ENCODE results near the gene ZC3HAV1. TPM values are rescaled to one million over a fixed set of nuclear protein-coding genes. Genes with fewer than 3 reads are reported as not detected.
A peak's percentile ranks its signal among the peaks of the same experiment; 100 is the strongest.

The ZC3HAV1 gene
- total and polyA plus RNA-seq, 9 of the 15 experiments (the other 6 are each of a cell fraction or from before 2014, with no cell fraction given), result 11.9 to 40.5 (median 23.9) TPM

- TF ChIP-seq MYNN (IDR thresholded peaks at IDR 0.05) (no peak), MYNN (CRISPR knock-in tag; IDR thresholded peaks at IDR 0.05) (no peak), TAF7 (tag; IDR thresholded peaks at IDR 0.05) (no peak)
Observed at GRCh38 chr7:139041378-139042085, 68.0 kb downstream of the ZC3HAV1 start (continued).

- WGBS (ENCODE audit: insufficient coverage, low coverage, missing lambda C conversion rate), result 0% methylated on average over 2 of the region's 2 CpGs
- FAIRE-seq (no peak), ATAC-seq (peak; percentile 37), DNase-seq (ENCODE audit: extremely low read depth in 1 of 4, low spot score in 3 of 4) (peak in 1 of 4 experiments; percentile 18)
- intact Hi-C loops (cut with micrococcal nuclease) (no loop called here), in situ Hi-C loops (cut with MboI) (no loop called here)
- no peak overlapping the region for H2AFZ ChIP-seq (ENCODE audit: low read depth, low read length)
- no peaks in the 10 kb centered on the region for H3K79me2 ChIP-seq (ENCODE audit: control insufficient read depth, insufficient read depth, low read length)
- H3K9me1 ChIP-seq (ENCODE audit: control insufficient read depth, insufficient read depth, low read length), result no peaks in the 10 kb centered on the region
- H3K36me3 ChIP-seq (ENCODE audit: control insufficient read depth, insufficient read depth, low read length), result peaks cover 3% of the 10 kb centered on the region; the same call in 1 of the 3 replicates
- H3K9ac ChIP-seq (ENCODE audit: insufficient read depth in 1 of 2, low read depth in 2 of 2, low read length in 2 of 2), result no peak overlapping the region
- H3K27me3 ChIP-seq (ENCODE audit: control insufficient read depth in 2 of 2, insufficient read depth in 2 of 2, low read length in 2 of 2), result 0 out of 5 replicates have a peak, but pooled peaks cover 0 to 3% of the 10 kb centered on the region in 2 experiments
- H4K20me1 ChIP-seq (replicated peaks; ENCODE audit: control insufficient read depth, insufficient read depth, low read length), result no peaks in the 10 kb centered on the region
- no TSS peak for BruUV-seq (replicated peaks)
- ChIA-PET POLR2A (interaction anchor here (1.1 to 1.4 kb wide), 3 partner anchors 8 to 21 kb away, joined by 3 to 5 read pairs (median 3); no protein-coding TSS in a partner anchor), CTCF (ENCODE audit: low intra/inter-chr PET ratio) (no interaction called here)
- no peaks in the 10 kb centered on the region for H3K9me3 ChIP-seq (replicated peaks; ENCODE audit: control insufficient read depth, insufficient read depth, low read depth, low read length)
- no peak overlapping the region for H3K27ac ChIP-seq (ENCODE audit: extremely low read depth, low read depth, low read length)
- no peak overlapping the region for H3K4me2 ChIP-seq (ENCODE audit: insufficient read depth, low read length)
- peaks cover 13 to 16% of the 10 kb centered on the region in 2 experiments; a peak in 4 of 5 replicates for H3K4me1 ChIP-seq (replicated peaks in 1 of 2; ENCODE audit: control insufficient read depth in 2 of 2, insufficient read depth in 2 of 2, low read length in 2 of 2)
- H3K4me3 ChIP-seq, result no peak overlapping the region
- TF ChIP-seq IFI16 (CRISPR knock-in tag; IDR thresholded peaks at IDR 0.05) (no peak), JUND (IDR thresholded peaks at IDR 0.05; ENCODE audit: borderline replicate concordance, low read depth, low read length) (peak; percentile 15; the same call in 1 of the 2 replicates), JUND (tag; IDR thresholded peaks at IDR 0.05; ENCODE audit: borderline replicate concordance, low read depth, low read length) (no peak; the same call in 2 of the 3 replicates), PKNOX1 (IDR thresholded peaks at IDR 0.05) (no peak), DPF2 (IDR thresholded peaks at IDR 0.05) (peak; percentile 60), ATF1 (CRISPR knock-in tag; IDR thresholded peaks at IDR 0.05) (no peak), ATF1 (tag; IDR thresholded peaks at IDR 0.05) (no peak), CTBP1 (IDR thresholded peaks at IDR 0.05; ENCODE audit: borderline replicate concordance) (no peak), RHOXF2B (CRISPR knock-in tag; conservative IDR thresholded peaks at IDR 0.05) (no peak), MAFG (tag; conservative IDR thresholded peaks at IDR 0.05) (peak; percentile 79), CREB5 (CRISPR knock-in tag; IDR thresholded peaks at IDR 0.05) (no peak), ZKSCAN1 (IDR thresholded peaks at IDR 0.05; ENCODE audit: low read depth, low read length) (no peak), ZNF766 (CRISPR knock-in tag; conservative IDR thresholded peaks at IDR 0.05) (peak; percentile 85), SAFB2 (IDR thresholded peaks at IDR 0.05; ENCODE audit: borderline replicate concordance, low read depth, low read length, severe bottlenecking) (no peak), ZHX1 (conservative IDR thresholded peaks at IDR 0.05; ENCODE audit: low read length) (no peak)
Observed at GRCh38 chr7:139038691-139039090, 70.8 kb downstream of the ZC3HAV1 start.

All from K562 (cell line).